Measurements from ENCODE around the gene ERP44. TPM values are rescaled to one million over a fixed set of nuclear protein-coding genes. Genes with fewer than 3 reads are reported as not detected.
"Not testable (repeated sequence)": the region's sequence is repeated elsewhere in the genome, so short reads cannot be mapped to it uniquely, and the experiment has no call there.

ERP44 gene
- total and polyA plus RNA-seq, 8 donors, result 1.2 to 32.9 (median 12.0) TPM

- no peaks in the 10 kb centered on the region for H3K4me1 ChIP-seq
- TF ChIP-seq EP300 (IDR thresholded peaks at IDR 0.05), result no peak
- no peak for TF ChIP-seq POLR2A (IDR thresholded peaks at IDR 0.05)
- TF ChIP-seq POLR2AphosphoS5 (IDR thresholded peaks at IDR 0.05), result no peak
- TF ChIP-seq CTCF (IDR thresholded peaks at IDR 0.05), result no peak
- H3K27me3 ChIP-seq, result no peaks in the 10 kb centered on the region
- H3K27ac ChIP-seq, result no peak overlapping the region
- WGBS, 5 donors, result 97 to 99% (median 99%) methylated on average over 5 of the region's 5 CpGs
- peaks cover 18 to 54% (median 45%) of the 10 kb centered on the region in 4 donors for H3K36me3 ChIP-seq
- no peak overlapping the region for H3K4me3 ChIP-seq
- no peak for DNase-seq
- peaks cover 0 to 7% (median 3%) of the 10 kb centered on the region in 4 donors for H3K9me3 ChIP-seq
- intact Hi-C loops (cut with DNase I; ENCODE audit: low total_unique reads), result no loop called here
These were observed 99.0 kb downstream of the ERP44 start for GRCh38 chr9:99999797-100000196.

GRCh38 chr9:99998866-99999265, 99.9 kb downstream of the ERP44 start:
- no peak for DNase-seq

GRCh38 chr9:99998266-99998665, 100.5 kb downstream of the ERP44 start:
- no peak for DNase-seq
- Histone ChIP-seq H3K27me3 (no peaks in the 10 kb centered on the region), H3K36me3 (peaks cover 3 to 44% (median 32%) of the 10 kb centered on the region in 4 donors), H3K4me1 (no peaks in the 10 kb centered on the region), H3K27ac (no peak overlapping the region), H3K4me3 (no peak overlapping the region), H3K9me3 (peaks cover 0 to 14% (median 3%) of the 10 kb centered on the region in 4 donors)
- no peak for TF ChIP-seq EP300 (IDR thresholded peaks at IDR 0.05)
- no peak for TF ChIP-seq POLR2A (IDR thresholded peaks at IDR 0.05)
- TF ChIP-seq POLR2AphosphoS5 (IDR thresholded peaks at IDR 0.05), result no peak
- no peak for TF ChIP-seq CTCF (IDR thresholded peaks at IDR 0.05)
- intact Hi-C loops (cut with DNase I; ENCODE audit: low total_unique reads), result no loop called here
- WGBS, 5 donors, result 91 to 95% (median 94%) methylated on average over 22 of the region's 22 CpGs

More at GRCh38 chr9:99998866-99999265, 99.9 kb downstream of the ERP44 start:
- Histone ChIP-seq H3K9me3 (peaks cover 0 to 14% (median 3%) of the 10 kb centered on the region in 4 donors), H3K4me3 (no peak overlapping the region), H3K27ac (no peak overlapping the region), H3K36me3 (peaks cover 9 to 46% (median 38%) of the 10 kb centered on the region in 4 donors), H3K4me1 (no peaks in the 10 kb centered on the region), H3K27me3 (no peaks in the 10 kb centered on the region)
- 97 to 98% (median 97%) methylated on average over 23 to 26 of the region's 26 CpGs for WGBS, 5 donors
- no peak for TF ChIP-seq CTCF (IDR thresholded peaks at IDR 0.05)
- TF ChIP-seq POLR2A (IDR thresholded peaks at IDR 0.05), result no peak
- no peak for TF ChIP-seq POLR2AphosphoS5 (IDR thresholded peaks at IDR 0.05)
- no peak for TF ChIP-seq EP300 (IDR thresholded peaks at IDR 0.05)
- intact Hi-C loops (cut with DNase I; ENCODE audit: low total_unique reads), result no loop called here

GRCh38 chr9:99990508-99990907, 108.3 kb downstream of the ERP44 start:
- H3K4me3 ChIP-seq; DNase-seq; H3K4me1 ChIP-seq; H3K27me3 ChIP-seq; H3K27ac ChIP-seq; intact Hi-C loops (cut with DNase I; ENCODE audit: low total_unique reads): not testable (repeated sequence)
- WGBS, 5 donors, result 84 to 100% (median 93%) methylated on average over 2 of the region's 2 CpGs
- Histone ChIP-seq H3K9me3 (peaks cover 0 to 44% (median 24%) of the 10 kb centered on the region in 4 donors), H3K36me3 (peaks cover 0 to 32% (median 18%) of the 10 kb centered on the region in 4 donors)

GRCh38 chr9:99986642-99987041, 112.2 kb downstream of the ERP44 start:
- TF ChIP-seq POLR2A (IDR thresholded peaks at IDR 0.05), result no peak
- TF ChIP-seq EP300 (IDR thresholded peaks at IDR 0.05), result no peak
- no peak for TF ChIP-seq POLR2AphosphoS5 (IDR thresholded peaks at IDR 0.05)
- TF ChIP-seq CTCF (IDR thresholded peaks at IDR 0.05), result no peak
- peaks cover 0 to 28% (median 16%) of the 10 kb centered on the region in 4 donors for H3K9me3 ChIP-seq
- H3K27ac ChIP-seq, result no peak overlapping the region
- no peaks in the 10 kb centered on the region for H3K27me3 ChIP-seq
- DNase-seq, result no peak
- H3K36me3 ChIP-seq, result peaks cover 3 to 53% (median 36%) of the 10 kb centered on the region in 4 donors
- no peaks in the 10 kb centered on the region for H3K4me1 ChIP-seq
- no peak overlapping the region for H3K4me3 ChIP-seq
- intact Hi-C loops (cut with DNase I; ENCODE audit: low total_unique reads), result no loop called here
